Measurements from ENCODE around the gene TFAP2E. TPM values are rescaled to one million over a fixed set of nuclear protein-coding genes. Genes with fewer than 3 reads are reported as not detected.

TFAP2E gene
- total RNA-seq, 3 donors from 2014 or later (not counting 1 experiment from before 2014, with no cell fraction given), result 6.6 to 7.3 (median 6.9) TPM

DNA sequence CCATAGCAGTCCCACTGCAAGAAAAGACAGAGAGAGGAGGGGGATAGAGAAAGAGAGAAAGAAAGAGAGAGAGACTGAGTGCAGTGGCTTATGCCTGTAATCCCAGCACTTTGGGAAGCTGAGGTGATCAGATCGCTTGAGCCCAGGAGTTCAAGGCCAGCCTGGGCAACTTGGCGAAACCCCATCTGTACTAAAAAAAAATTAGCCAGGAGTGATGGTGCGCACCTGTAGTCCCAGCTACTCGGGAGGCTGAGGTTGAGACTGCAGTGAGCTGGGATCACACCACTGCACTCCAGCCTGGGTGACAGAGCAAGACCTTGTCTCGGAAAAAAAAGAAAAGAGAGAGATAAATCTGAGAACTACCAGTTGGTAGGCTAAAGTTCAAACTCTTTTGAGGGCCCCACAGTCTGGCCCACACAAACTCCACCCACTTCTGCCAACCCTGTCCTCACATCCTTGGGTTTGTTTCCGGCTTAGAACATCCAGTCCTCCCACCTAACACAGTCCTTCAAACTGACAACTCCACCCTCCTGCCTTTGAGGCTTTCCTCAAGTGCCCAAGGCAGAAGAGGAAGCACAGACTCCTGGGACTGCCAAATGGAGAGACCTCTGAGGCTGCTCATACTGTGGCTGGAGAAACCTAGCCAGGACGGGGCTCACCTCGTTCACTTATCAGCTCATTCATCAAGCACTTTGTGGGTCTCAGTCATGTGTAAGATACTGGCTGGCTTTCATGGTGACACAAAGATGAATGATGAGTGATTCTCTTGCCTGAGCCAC, 20.1 kb downstream of the TFAP2E start:
- intact Hi-C loops (cut with micrococcal nuclease), result no loop called here
- WGBS (ENCODE audit: insufficient coverage), result 66% methylated on average over 8 of the region's 8 CpGs
- H3K27me3 Mint-ChIP-seq (ENCODE audit: low read depth in 2 of 2), result no peaks in the 10 kb centered on the region
- no peaks in the 10 kb centered on the region for H3K9me3 ChIP-seq (ENCODE audit: control insufficient read depth, insufficient read depth, low read length)
- H3K4me1 Mint-ChIP-seq, result peaks cover 16 to 43% of the 10 kb centered on the region in 2 donors
- H3K27me3 ChIP-seq (ENCODE audit: control insufficient read depth, insufficient read depth, low read length), result no peaks in the 10 kb centered on the region
- H3K36me3 ChIP-seq (ENCODE audit: control insufficient read depth, insufficient read depth, low read length), result peaks cover 9% of the 10 kb centered on the region
- TF ChIP-seq, protein P1, sequence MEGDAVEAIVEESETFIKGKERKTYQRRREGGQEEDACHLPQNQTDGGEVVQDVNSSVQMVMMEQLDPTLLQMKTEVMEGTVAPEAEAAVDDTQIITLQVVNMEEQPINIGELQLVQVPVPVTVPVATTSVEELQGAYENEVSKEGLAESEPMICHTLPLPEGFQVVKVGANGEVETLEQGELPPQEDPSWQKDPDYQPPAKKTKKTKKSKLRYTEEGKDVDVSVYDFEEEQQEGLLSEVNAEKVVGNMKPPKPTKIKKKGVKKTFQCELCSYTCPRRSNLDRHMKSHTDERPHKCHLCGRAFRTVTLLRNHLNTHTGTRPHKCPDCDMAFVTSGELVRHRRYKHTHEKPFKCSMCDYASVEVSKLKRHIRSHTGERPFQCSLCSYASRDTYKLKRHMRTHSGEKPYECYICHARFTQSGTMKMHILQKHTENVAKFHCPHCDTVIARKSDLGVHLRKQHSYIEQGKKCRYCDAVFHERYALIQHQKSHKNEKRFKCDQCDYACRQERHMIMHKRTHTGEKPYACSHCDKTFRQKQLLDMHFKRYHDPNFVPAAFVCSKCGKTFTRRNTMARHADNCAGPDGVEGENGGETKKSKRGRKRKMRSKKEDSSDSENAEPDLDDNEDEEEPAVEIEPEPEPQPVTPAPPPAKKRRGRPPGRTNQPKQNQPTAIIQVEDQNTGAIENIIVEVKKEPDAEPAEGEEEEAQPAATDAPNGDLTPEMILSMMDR (IDR thresholded peaks at IDR 0.05), result no peak
- peak in 1 of 3 donors; percentile 40 for ATAC-seq
- H3K9me3 Mint-ChIP-seq, result no peaks in the 10 kb centered on the region
- H3K4me3 ChIP-seq (ENCODE audit: low read length), result no peak overlapping the region
- H3K36me3 Mint-ChIP-seq, result no peaks in the 10 kb centered on the region
- peak overlapping the region; percentile 16 for H3K27ac ChIP-seq (ENCODE audit: low read length)
- no peak for DNase-seq
- H3K4me3 Mint-ChIP-seq, result no peak overlapping the region
- peak overlapping the region; percentile 58 to 83 for H3K27ac Mint-ChIP-seq
- H3K4me1 ChIP-seq (ENCODE audit: control insufficient read depth, insufficient read depth, low read length), result peaks cover 13% of the 10 kb centered on the region

DNA sequence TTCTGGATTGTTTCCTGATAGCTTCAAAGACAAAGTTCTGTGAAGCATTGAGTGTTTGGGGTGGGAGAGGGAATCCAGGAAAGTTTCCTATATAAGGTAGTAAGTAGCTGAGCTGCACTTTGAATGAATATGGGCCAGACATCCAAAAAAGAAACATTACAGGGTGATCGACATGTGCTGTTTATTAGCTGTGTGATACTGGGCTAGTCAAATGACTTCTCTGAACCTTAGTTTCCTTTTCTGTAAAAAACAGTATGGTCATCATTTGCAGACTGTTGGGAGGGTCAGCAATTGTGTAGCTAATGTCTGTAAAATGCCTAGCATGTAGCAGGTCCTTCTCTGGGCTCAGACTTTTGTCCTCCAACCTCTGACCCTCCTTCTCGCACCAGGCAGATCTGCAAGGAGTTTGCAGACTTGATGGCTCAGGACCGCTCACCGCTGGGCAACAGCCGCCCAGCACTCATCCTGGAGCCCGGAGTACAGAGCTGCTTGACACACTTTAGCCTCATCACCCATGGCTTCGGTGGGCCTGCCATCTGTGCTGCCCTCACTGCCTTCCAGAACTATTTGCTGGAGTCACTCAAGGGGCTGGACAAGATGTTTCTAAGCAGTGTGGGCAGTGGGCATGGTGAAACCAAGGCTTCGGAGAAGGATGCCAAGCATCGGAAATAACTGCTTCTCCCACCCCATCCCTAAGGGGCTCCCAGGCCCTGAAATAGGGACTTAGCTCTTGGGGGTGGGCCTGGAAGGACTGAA, 21.1 kb downstream of the TFAP2E start:
- Histone ChIP-seq H3K4me1 (ENCODE audit: control insufficient read depth, insufficient read depth, low read length) (peaks cover 13% of the 10 kb centered on the region), H3K9me3 (ENCODE audit: control insufficient read depth, insufficient read depth, low read length) (no peaks in the 10 kb centered on the region), H3K36me3 (ENCODE audit: control insufficient read depth, insufficient read depth, low read length) (peaks cover 11% of the 10 kb centered on the region), H3K27ac (ENCODE audit: low read length) (no peak overlapping the region), H3K27me3 (ENCODE audit: control insufficient read depth, insufficient read depth, low read length) (no peaks in the 10 kb centered on the region), H3K4me3 (ENCODE audit: low read length) (no peak overlapping the region)
- TF ChIP-seq, protein P1 (IDR thresholded peaks at IDR 0.05), result no peak
- peaks cover under 1% of the 10 kb centered on the region for H3K36me3 Mint-ChIP-seq
- 98% methylated on average over 7 of the region's 9 CpGs for WGBS (ENCODE audit: insufficient coverage)
- intact Hi-C loops (cut with micrococcal nuclease), result no loop called here
- H3K4me3 Mint-ChIP-seq, result no peak overlapping the region
- no peaks in the 10 kb centered on the region for H3K27me3 Mint-ChIP-seq (ENCODE audit: low read depth in 2 of 2)
- ATAC-seq (no peak), DNase-seq (no peak)
- no peaks in the 10 kb centered on the region for H3K9me3 Mint-ChIP-seq
- peak overlapping the region; percentile 58 to 83 for H3K27ac Mint-ChIP-seq
- H3K4me1 Mint-ChIP-seq, result peaks cover 10 to 38% of the 10 kb centered on the region in 2 donors

DNA sequence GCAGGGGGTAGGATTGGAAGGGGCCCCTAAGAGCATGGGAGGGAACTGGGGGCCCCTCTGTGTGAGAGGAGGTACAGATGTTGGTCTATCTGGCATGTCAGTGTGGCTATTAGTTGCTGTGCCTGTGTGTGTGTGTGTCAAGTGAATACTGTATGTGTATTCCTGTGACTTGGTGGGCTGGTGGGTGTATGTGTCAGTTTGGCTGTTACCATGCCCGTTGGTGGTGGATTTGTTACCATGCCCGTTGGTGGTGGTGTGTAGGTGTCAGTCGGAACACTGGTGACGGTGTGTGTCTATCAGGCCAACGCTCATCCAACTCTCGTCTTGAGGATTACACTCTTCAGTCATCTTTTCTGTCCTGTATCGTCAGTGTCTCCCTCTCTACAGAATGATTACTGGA, 22.6 kb downstream of the TFAP2E start:
- Mint-ChIP-seq H3K4me3 (no peak overlapping the region), H3K36me3 (peaks cover 7% of the 10 kb centered on the region), H3K27ac (peak overlapping the region; percentile 8 to 13), H3K27me3 (ENCODE audit: low read depth in 2 of 2) (no peaks in the 10 kb centered on the region), H3K4me1 (peaks cover 6 to 26% of the 10 kb centered on the region in 2 donors), H3K9me3 (no peaks in the 10 kb centered on the region)
- TF ChIP-seq, protein P1 (IDR thresholded peaks at IDR 0.05), result no peak
- H3K4me1 ChIP-seq (ENCODE audit: control insufficient read depth, insufficient read depth, low read length), result peaks cover 13% of the 10 kb centered on the region
- H3K36me3 ChIP-seq (ENCODE audit: control insufficient read depth, insufficient read depth, low read length), result peaks cover 14% of the 10 kb centered on the region
- intact Hi-C loops (cut with micrococcal nuclease), result no loop called here
- no peaks in the 10 kb centered on the region for H3K27me3 ChIP-seq (ENCODE audit: control insufficient read depth, insufficient read depth, low read length)
- 99% methylated on average over 7 of the region's 7 CpGs for WGBS (ENCODE audit: insufficient coverage)
- no peak for ATAC-seq
- no peak for DNase-seq
- H3K4me3 ChIP-seq (ENCODE audit: low read length), result no peak overlapping the region
- no peaks in the 10 kb centered on the region for H3K9me3 ChIP-seq (ENCODE audit: control insufficient read depth, insufficient read depth, low read length)
- H3K27ac ChIP-seq (ENCODE audit: low read length), result no peak overlapping the region

Data from natural killer cell (primary cell).